HG02610 (cell line): ENCODE results near the gene CHFR.
"Not testable (repeated sequence)": the region's sequence is repeated elsewhere in the genome, so short reads cannot be mapped to it uniquely, and the experiment has no call there.

Source experiments
- ATAC-seq: cut with Tn5 transposase; IDR thresholded peaks from one replicate; pipeline ENCODE4 v1.9.1; 2021; ENCODE audit warnings: mild to moderate bottlenecking, moderate library complexity; ENCODE audit not compliant: unreplicated experiment

The CHFR gene

GRCh38 chr12:132841151-132841550 is 46.3 kb downstream of the CHFR start:
- ATAC-seq, result no peak

GRCh38 chr12:132840536-132840935 is 46.9 kb downstream of the CHFR start:
- ATAC-seq, result no peak

GRCh38 chr12:132839558-132840235 is 47.7 kb downstream of the CHFR start:
- no peak for ATAC-seq

- no peak for ATAC-seq
Observed at GRCh38 chr12:132838410-132839080, 48.9 kb downstream of the CHFR start.

- ATAC-seq, result no peak
Observed at GRCh38 chr12:132837693-132838409, 49.6 kb downstream of the CHFR start.

- ATAC-seq, result no peak
Observed at GRCh38 chr12:132836795-132837331, 50.5 kb downstream of the CHFR start.

- not testable (repeated sequence) for ATAC-seq
Observed at GRCh38 chr12:132836230-132836629, 51.2 kb downstream of the CHFR start.

GRCh38 chr12:132835076-132836025 is 52.1 kb downstream of the CHFR start:
- no peak for ATAC-seq

- no peak for ATAC-seq
Observed at GRCh38 chr12:132834181-132834711, 53.2 kb downstream of the CHFR start.

GRCh38 chr12:132833341-132833740 is 54.1 kb downstream of the CHFR start:
- ATAC-seq, result no peak

GRCh38 chr12:132831771-132832170 is 55.6 kb downstream of the CHFR start:
- ATAC-seq, result no peak

GRCh38 chr12:132828706-132829534 is 58.5 kb downstream of the CHFR start, which contains the start of gene GOLGA3:
Gene GOLGA3, minus strand, starts transcription at chr12:132828869. Its CDS starts 6,741 bp downstream, at chr12:132822128.
- peak; percentile 84 for ATAC-seq

GRCh38 chr12:132827763-132828703 is 59.4 kb downstream of the CHFR start:
- peak; percentile 17 for ATAC-seq

- no peak for ATAC-seq
Observed at GRCh38 chr12:132825861-132826260, 61.5 kb downstream of the CHFR start.

- no peak for ATAC-seq
Observed at GRCh38 chr12:132825089-132825488, 62.3 kb downstream of the CHFR start.

GRCh38 chr12:132824053-132824452 is 63.4 kb downstream of the CHFR start:
- ATAC-seq, result no peak

- no peak for ATAC-seq
Observed at GRCh38 chr12:132818562-132818961, 68.8 kb downstream of the CHFR start.

GRCh38 chr12:132814232-132814631 is 73.2 kb downstream of the CHFR start:
- no peak for ATAC-seq
